ENCODE results near the gene TBX2.

The TBX2 gene

DNA sequence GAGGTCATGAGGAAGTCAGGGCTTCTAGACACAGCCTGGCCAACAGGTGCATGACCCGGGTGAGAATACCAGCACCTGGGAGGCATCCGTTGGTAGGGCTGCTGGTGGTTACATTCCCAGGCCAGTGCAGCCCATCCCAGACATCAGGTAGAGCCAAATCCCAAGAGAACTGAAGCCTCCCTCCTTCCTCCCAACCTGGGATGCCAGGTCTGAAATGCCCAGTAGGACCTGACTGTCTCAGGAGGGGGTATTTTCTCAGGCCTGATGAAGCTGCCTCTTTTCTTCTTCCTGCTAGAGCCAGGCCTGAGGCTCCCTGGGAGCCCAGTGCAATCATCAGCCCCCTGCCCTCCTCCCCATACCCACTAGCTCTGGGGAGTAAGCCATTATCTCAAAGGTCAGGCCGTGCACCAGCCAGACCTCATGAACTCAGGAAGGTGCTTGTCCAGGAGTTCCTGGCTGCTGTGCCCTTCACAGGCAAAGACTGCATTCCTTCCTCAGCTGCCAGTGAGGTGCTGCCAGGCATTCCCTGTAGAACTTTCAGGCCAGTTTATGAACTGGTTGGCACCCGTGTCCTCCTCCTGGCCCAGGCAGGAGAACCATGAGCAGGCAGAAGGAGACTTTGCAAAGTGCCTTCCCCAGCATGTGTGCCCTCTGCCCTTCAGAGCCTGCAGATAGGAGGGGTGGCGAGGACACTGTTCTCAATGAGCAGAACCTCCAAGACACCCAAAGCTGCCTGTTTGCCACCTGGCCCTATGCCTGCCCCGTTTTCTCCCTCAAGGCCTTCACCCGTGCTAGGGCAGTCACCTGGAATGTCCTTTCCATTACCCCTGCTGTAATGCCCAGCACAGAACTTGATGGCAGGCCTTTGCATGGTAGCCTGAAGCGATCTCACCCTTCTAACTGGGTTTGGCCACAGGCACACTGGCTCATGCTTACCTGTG lies 7.6 kb downstream of the TBX2 start:
- Mint-ChIP-seq H3K36me3 (peaks cover 4% of the 10 kb centered on the region), H3K4me1 (peaks cover 37% of the 10 kb centered on the region), H3K27ac (no peak overlapping the region), H3K9me3 (no peaks in the 10 kb centered on the region), H3K4me3 (no peak overlapping the region), H3K27me3 (peaks cover 100% of the 10 kb centered on the region)
- DNase-seq, result no peak
- CTCF ChIA-PET, result no interaction called here

DNA sequence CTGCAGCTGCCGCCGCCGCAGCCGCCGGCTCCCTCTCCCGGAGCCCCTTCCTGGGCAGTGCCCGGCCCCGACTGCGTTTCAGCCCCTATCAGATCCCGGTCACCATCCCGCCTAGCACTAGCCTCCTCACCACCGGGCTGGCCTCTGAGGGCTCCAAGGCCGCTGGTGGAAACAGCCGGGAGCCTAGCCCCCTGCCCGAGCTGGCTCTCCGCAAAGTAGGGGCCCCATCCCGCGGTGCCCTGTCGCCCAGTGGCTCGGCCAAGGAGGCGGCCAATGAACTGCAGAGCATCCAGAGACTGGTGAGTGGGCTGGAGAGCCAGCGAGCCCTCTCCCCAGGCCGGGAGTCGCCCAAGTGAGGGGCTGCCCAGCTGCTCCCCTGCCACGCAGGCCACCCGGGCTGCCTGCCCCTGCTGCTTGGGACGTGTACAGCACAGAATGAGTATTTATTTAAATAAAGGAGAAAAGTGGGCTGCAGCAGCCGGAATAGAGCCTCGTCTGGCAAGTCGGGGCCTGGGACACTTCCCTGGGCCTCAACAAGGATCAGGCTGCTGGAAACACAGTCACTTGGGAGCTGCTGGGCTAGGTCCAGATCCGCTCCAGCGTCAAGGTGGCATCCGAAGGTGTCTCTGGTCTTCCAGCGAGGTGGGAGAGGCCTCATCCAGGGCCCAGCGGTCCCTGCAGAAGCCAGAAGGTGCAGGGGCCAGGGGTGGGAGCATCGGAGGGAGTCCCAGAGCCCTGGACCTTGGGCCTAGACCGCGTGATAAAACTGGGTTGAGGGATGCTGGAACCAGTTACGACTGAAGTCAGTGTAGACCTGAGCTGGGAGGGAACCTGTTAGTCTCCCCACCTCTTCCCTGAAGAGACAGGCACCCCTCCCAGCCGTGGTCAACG lies 8.8 kb downstream of the TBX2 start:
- H3K27me3 Mint-ChIP-seq, result peaks cover 99% of the 10 kb centered on the region
- no peak overlapping the region for H3K27ac Mint-ChIP-seq
- no peak for DNase-seq
- H3K4me1 Mint-ChIP-seq, result peaks cover 31% of the 10 kb centered on the region
- no peaks in the 10 kb centered on the region for H3K36me3 Mint-ChIP-seq
- H3K4me3 Mint-ChIP-seq, result peak overlapping the region; percentile 56
- H3K9me3 Mint-ChIP-seq, result no peaks in the 10 kb centered on the region
- CTCF ChIA-PET, result interaction anchor here (0.6 to 1.6 kb wide), 2 partner anchors 42 to 215 kb away, joined by 3 read pairs; no protein-coding TSS in a partner anchor

DNA sequence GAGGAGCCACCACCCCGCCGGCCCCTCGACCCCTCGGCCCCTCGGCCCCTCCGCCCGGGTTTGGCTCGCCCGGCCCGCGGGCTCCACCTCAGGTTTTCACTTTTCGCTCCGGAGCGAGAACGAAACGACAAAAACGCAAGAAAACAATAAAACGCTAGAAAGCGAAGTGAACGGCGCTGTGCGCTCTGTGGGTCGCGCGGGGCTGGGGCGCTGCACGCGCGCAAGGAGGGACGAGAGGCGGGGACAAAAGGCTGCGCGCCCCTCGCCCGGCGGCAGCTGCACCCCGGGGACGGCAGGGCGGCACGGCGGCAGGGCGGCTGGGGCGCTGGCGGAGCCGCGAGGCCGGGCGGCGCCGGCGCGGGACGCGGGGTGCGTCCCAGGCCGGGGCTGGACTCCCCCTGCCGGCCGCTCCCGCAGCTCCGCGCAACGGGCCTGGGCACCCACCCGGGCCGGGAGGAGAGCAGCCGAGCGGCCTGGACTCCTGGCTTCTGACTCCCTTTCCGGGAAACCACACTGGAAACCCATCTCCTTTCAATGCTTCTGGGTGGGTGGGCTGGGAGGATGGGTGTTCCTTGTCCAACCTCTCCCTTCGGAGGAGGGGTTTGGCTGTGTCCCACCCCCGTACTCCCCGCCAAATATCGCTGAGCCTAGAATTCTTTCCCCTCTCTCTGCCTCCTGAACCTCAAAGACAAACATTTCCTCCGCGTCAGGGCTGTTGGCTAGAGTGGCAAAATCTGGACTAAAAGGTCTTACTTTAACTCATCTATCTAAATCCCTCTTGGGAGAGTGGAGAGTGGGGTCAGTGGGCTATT lies 9.9 kb downstream of the TBX2 start:
- Mint-ChIP-seq H3K27me3 (peaks cover 99% of the 10 kb centered on the region), H3K9me3 (no peaks in the 10 kb centered on the region), H3K27ac (peak overlapping the region; percentile 58), H3K4me3 (peak overlapping the region; percentile 68), H3K36me3 (no peaks in the 10 kb centered on the region), H3K4me1 (peaks cover 23% of the 10 kb centered on the region)
- peak; percentile 49 for DNase-seq
- CTCF ChIA-PET, result interaction anchor here (0.6 to 1.6 kb wide), 4 partner anchors 15 to 438 kb away, joined by 3 read pairs; no protein-coding TSS in a partner anchor

DNA sequence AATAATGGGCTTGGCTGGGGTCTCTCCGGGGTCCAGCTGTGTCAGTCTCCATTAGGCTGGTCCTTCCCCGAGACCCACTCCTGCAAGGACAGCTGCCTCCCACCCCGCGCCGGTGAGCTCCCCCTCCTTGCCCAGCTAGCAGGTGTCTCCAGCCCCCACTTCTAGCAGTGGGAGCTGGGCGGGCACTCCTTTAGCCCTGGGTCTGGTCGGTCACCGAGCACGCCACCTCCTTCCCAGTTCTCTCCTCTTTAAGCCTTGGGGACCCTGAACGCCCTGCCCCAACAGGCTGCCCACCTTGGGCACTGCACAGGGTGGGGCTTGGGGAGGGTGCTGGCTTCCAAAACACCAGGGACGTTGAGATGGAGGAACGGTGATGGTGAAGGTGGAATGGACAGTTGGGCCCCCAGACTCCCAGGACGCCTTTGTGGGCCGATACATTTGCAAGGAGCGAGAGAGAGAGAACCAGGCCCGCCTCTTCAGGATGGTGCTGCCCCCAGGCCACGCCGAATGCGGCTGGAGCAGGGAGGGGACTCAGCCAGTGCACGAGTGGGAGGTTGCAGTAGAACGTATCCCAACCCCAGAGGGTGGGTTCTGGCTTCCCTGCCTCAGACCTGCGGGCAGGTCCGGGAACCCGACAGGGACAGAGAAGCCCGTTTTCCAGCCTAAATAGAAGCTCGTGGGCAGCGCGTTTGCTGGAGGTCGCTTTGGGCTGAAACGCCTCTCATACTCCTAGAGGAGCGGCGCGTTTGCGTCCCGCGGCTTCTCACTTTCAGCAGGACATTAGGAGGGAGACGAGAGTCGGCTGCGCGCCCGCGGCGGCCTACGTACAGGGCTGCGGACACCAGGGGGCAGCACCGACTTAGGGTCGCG lies 10.7 kb downstream of the TBX2 start:
- H3K4me1 Mint-ChIP-seq, result peaks cover 23% of the 10 kb centered on the region
- H3K9me3 Mint-ChIP-seq, result no peaks in the 10 kb centered on the region
- H3K27ac Mint-ChIP-seq, result no peak overlapping the region
- H3K4me3 Mint-ChIP-seq, result peak overlapping the region; percentile 27
- peak; percentile 77 for DNase-seq
- CTCF ChIA-PET, result interaction anchor here (1.1 to 1.6 kb wide), 4 partner anchors 16 to 413 kb away, joined by 3 read pairs; no protein-coding TSS in a partner anchor
- peaks cover 99% of the 10 kb centered on the region for H3K27me3 Mint-ChIP-seq
- H3K36me3 Mint-ChIP-seq, result no peaks in the 10 kb centered on the region

DNA sequence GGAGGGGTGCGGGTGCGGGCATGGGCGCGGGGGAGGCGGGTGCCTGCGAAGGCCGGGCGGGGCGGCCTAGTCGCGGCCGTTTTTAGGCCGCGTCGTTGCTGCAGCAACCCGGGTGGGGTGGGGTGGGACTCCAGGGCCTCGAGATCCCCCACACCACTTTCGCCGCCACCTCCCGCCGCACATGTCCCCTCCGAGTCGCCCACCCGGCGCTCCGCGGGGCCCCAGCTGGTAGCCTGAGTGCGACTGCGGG lies 11.3 kb downstream of the TBX2 start:
- no peak for DNase-seq
- H3K36me3 Mint-ChIP-seq, result no peaks in the 10 kb centered on the region
- CTCF ChIA-PET, result interaction anchor here (1.1 kb wide), 1 partner anchor 163 kb away, joined by 3 read pairs; no protein-coding TSS in a partner anchor
- H3K9me3 Mint-ChIP-seq, result no peaks in the 10 kb centered on the region
- peaks cover 23% of the 10 kb centered on the region for H3K4me1 Mint-ChIP-seq
- H3K4me3 Mint-ChIP-seq, result no peak overlapping the region
- no peak overlapping the region for H3K27ac Mint-ChIP-seq
- H3K27me3 Mint-ChIP-seq, result peaks cover 98% of the 10 kb centered on the region

DNA sequence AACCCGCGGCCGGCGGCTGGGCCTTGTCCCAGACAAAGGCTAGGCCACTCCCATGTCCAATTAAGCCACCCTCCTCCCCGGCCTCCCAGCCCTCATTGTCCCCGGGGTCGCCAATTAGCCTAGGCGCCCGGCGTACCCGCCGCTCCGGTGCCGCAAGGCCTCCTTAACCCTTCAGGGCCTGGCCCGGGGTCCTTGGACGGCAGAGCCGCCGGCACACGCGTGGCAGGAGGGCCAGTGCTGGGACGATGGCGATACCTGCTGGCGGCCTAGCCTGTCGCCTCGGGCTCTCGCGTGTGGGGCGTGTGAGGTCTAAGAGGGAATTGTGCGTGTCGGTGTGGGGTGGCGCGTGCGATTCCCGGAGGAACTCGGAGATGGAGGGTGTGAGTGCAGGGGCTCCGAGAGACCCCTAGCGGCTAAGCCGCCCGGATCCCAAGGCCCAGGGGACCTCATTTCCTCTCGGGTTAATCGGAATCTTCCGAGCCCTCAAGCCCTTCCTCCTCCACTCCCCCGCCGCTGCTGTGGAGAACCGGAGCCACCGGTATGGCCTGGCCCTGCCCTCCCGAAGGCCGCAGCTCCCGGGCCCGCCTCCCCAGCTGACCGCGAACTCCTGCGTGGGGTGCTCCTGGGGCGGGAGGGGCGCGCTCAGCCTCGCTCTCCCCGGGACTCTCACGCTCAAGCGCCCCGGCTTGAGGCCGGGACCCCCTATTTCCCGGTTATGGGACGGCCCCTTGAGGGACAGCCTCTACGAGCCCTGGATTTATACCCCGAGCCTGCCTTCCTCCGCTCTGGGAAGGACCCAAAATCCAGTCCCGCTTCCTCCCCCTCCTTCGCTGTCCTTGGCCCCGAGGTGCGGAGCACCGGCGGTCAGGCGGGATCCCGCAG lies 11.9 kb downstream of the TBX2 start:
- Mint-ChIP-seq H3K27ac (no peak overlapping the region), H3K36me3 (no peaks in the 10 kb centered on the region), H3K27me3 (peaks cover 98% of the 10 kb centered on the region), H3K4me3 (peak overlapping the region; percentile 57), H3K4me1 (peaks cover 23% of the 10 kb centered on the region), H3K9me3 (no peaks in the 10 kb centered on the region)
- DNase-seq, result no peak
- CTCF ChIA-PET, result interaction anchor here (0.7 to 1.6 kb wide), 11 partner anchors 7 to 691 kb away, joined by 3 to 10 read pairs (median 3); no protein-coding TSS in a partner anchor

DNA sequence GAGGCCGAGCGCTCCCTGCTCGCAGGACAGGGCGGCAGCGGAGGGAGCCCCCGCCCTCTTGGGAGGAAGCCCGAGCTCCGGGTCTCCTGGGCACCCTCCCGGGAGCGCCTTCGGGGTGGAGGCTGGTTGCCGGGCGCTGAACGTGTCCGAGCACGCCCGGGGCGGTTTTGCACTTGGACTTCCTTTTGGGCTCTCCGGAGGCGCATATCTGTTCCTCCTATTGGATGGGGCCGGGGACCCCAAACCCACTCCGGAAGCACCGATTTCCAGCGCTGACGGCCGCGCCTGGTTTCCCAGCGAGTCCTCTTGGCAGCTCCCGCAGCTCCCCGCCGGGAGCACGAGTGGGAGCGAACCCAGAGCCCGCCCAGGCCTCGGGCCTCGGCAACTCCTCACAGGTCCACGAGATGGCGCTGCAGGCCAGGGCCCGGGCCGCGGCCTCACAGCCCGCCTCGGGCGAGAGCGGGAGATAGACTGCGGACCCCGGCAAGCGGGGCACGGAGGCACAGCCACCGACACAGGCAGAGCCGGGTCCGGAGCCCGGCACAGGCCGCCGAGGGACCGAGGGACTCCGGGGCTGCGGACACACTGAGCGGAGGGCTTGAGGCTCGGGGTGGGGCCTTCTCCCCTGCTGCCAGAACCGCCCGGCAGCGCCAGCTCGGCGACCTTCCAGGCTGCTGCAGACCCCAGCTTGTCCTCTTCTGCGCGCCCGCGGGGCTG lies 12.7 kb downstream of the TBX2 start:
- Mint-ChIP-seq H3K27ac (no peak overlapping the region), H3K4me1 (peaks cover 26% of the 10 kb centered on the region), H3K9me3 (no peaks in the 10 kb centered on the region), H3K36me3 (no peaks in the 10 kb centered on the region), H3K27me3 (peaks cover 98% of the 10 kb centered on the region), H3K4me3 (peak overlapping the region; percentile 60)
- DNase-seq, result peak; percentile 78
- CTCF ChIA-PET, result interaction anchor here (0.7 to 2.4 kb wide), 13 partner anchors 8 to 697 kb away, joined by 3 to 10 read pairs (median 4); no protein-coding TSS in a partner anchor

DNA sequence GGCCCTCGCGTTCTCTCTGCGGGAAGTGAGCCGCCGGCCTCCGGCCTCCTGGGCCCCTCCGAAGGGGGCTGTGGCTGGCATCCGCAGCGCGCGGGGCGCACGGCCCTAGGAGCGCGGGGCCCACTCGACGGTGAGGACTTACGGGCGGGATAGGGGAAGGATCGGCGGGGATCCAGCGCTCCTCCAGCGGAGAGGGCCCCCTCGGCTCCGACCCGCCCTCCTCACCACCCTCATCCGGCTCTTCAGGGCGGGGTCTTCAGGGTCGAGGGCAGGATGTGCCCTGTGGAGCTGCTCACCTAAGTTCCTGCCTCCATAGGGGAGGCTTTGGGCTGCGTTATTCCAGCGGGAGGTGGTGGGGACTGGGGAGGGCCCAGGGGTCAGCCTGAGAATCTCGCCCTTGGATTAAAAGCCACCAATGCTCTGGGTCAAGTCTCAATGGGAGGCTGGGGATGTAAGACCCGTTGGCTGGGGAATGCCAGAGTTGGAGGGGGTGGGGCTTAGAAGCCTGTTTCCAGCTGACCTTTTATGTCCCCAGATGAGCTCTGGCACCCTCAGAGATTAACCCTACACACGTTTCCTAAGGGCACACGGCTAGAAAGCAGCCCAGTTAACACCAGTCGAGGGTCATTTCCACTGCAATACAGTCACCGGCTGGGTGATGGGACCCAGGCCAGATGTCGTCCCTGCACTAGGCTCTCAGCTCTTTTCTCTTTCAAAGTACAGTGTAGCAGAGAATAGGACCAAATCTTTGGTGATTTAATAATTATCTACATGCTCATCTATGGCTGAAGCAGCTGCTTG lies 13.4 kb downstream of the TBX2 start:
- CTCF ChIA-PET, result interaction anchor here (0.7 to 2.4 kb wide), 11 partner anchors 10 to 697 kb away, joined by 3 to 10 read pairs (median 6); no protein-coding TSS in a partner anchor
- Mint-ChIP-seq H3K36me3 (no peaks in the 10 kb centered on the region), H3K27ac (no peak overlapping the region), H3K4me3 (peak overlapping the region; percentile 48), H3K4me1 (peaks cover 26% of the 10 kb centered on the region), H3K27me3 (peaks cover 98% of the 10 kb centered on the region), H3K9me3 (no peaks in the 10 kb centered on the region)
- DNase-seq, result no peak

DNA sequence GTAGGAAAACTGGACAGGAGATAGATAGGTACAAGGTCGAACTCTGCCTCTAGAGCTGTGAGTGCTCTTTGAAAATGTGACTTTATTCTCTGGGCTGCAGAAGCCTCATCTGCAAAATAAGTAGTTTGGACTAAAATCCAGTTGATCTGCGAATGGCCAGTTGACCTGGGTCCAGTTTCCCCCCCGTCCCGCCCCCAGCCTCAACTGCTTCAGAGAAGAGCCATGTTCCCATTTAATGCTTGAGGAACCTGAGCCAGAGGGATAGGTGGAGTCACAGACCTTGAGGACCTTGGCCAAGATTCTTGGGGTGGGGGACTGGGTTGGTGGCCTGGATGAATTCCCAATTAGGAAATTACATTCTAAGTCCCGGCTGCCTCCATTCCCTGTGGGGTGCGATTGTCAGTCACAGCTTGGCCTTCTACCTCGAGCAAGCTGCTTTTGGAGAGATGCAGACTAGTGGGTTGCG lies 14.1 kb downstream of the TBX2 start:
- Mint-ChIP-seq H3K4me1 (peaks cover 23% of the 10 kb centered on the region), H3K36me3 (no peaks in the 10 kb centered on the region)
- CTCF ChIA-PET, result interaction anchor here (1.2 to 2.4 kb wide), 4 partner anchors 10 to 696 kb away, joined by 4 to 10 read pairs (median 6); no protein-coding TSS in a partner anchor

DNA sequence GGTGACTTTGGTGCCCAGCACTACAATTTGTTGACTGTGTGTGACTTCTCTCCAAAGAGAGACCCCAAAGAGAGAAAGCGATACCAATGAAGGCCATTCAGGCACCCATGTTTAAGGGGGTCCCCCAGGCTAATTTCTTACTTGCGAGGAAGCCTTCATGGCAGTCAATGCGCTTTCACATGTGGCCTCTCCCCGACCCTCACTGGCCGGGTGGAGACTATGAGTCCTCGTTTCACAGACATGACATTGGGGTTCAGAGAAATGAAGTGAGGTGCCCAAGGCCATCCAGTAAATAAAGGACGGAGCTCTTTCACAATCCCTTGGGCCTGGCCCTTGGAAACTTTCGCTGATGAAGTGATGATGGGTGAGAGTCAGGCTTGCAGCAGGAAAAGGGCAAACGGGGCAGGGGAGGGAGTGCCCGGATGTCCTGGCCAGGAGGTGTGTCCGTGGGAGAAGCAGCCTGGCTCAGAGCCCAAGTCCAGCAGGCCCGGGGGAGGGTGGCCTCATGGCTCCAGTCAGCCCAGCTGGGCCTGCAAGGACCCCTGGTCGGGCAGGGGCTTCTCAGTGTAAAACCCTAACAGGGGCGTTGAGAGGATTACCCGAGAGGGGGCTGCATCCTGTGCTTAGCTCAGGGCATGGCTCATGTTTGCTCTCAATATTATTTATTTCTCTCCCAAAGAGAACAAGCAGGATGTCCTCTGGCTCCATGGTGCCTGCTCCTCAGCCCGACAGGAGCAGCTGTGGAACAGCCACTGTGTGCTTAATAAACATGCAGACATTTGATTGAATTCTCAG lies 14.7 kb downstream of the TBX2 start:
- Mint-ChIP-seq H3K4me1 (peaks cover 19% of the 10 kb centered on the region), H3K4me3 (no peak overlapping the region), H3K27ac (no peak overlapping the region), H3K27me3 (peaks cover 88% of the 10 kb centered on the region), H3K9me3 (no peaks in the 10 kb centered on the region), H3K36me3 (no peaks in the 10 kb centered on the region)
- CTCF ChIA-PET, result interaction anchor here (0.5 to 2.4 kb wide), 4 partner anchors 10 to 695 kb away, joined by 5 to 10 read pairs (median 6); no protein-coding TSS in a partner anchor
- no peak for DNase-seq

More for the DNA sequence above, 14.1 kb downstream of the TBX2 start:
- H3K9me3 Mint-ChIP-seq, result no peaks in the 10 kb centered on the region
- no peak overlapping the region for H3K4me3 Mint-ChIP-seq
- peaks cover 93% of the 10 kb centered on the region for H3K27me3 Mint-ChIP-seq
- DNase-seq, result no peak
- no peak overlapping the region for H3K27ac Mint-ChIP-seq
